IPS DF 19.7 (cell line): ENCODE results near the gene PDE3B.
"Not testable (repeated sequence)": the region's sequence is repeated elsewhere in the genome, so short reads cannot be mapped to it uniquely, and the experiment has no call there.

Experiments
- DNase-seq: peaks from one replicate; pipeline ENCODE4 v3.0.0-alpha.2; 2013; ENCODE audit warnings: low read depth, low spot score

PDE3B gene

GRCh38 chr11:14676068-14676467 lies 32.5 kb downstream of the PDE3B start:
- no peak for DNase-seq

- DNase-seq, result no peak
Measured at GRCh38 chr11:14677146-14677545, 33.5 kb downstream of the PDE3B start.

- no peak for DNase-seq
Measured at GRCh38 chr11:14678350-14678749, 34.7 kb downstream of the PDE3B start.

- no peak for DNase-seq
Measured at GRCh38 chr11:14679662-14680061, 36.1 kb downstream of the PDE3B start.

GRCh38 chr11:14684234-14684915 lies 40.8 kb downstream of the PDE3B start:
- DNase-seq, result not testable (repeated sequence)

GRCh38 chr11:14687456-14687855 lies 43.9 kb downstream of the PDE3B start:
- no peak for DNase-seq

- DNase-seq, result no peak
Measured at GRCh38 chr11:14687943-14688627, 44.5 kb downstream of the PDE3B start.

- not testable (repeated sequence) for DNase-seq
Measured at GRCh38 chr11:14695656-14696055, 52.1 kb downstream of the PDE3B start.

GRCh38 chr11:14698771-14699170 lies 55.2 kb downstream of the PDE3B start:
- no peak for DNase-seq

- DNase-seq, result no peak
Measured at GRCh38 chr11:14700593-14700992, 57.0 kb downstream of the PDE3B start.

- no peak for DNase-seq
Measured at GRCh38 chr11:14702760-14703159, 59.2 kb downstream of the PDE3B start.

GRCh38 chr11:14703731-14704130 lies 60.1 kb downstream of the PDE3B start:
- no peak for DNase-seq

- DNase-seq, result no peak
Measured at GRCh38 chr11:14705067-14705466, 61.5 kb downstream of the PDE3B start.

- DNase-seq, result no peak
Measured at GRCh38 chr11:14713496-14714244, 70.1 kb downstream of the PDE3B start.

GRCh38 chr11:14715669-14716068 lies 72.1 kb downstream of the PDE3B start:
- not testable (repeated sequence) for DNase-seq

GRCh38 chr11:14722496-14722895 lies 78.9 kb downstream of the PDE3B start:
- DNase-seq, result no peak

GRCh38 chr11:14725150-14725549 lies 81.5 kb downstream of the PDE3B start:
- no peak for DNase-seq

- DNase-seq, result no peak
Measured at GRCh38 chr11:14727215-14727614, 83.6 kb downstream of the PDE3B start.

GRCh38 chr11:14727746-14728145 lies 84.1 kb downstream of the PDE3B start:
- DNase-seq, result no peak

GRCh38 chr11:14740539-14740938 lies 96.9 kb downstream of the PDE3B start:
- DNase-seq, result not testable (repeated sequence)

GRCh38 chr11:14741195-14741594 lies 97.6 kb downstream of the PDE3B start:
- DNase-seq, result no peak

- no peak for DNase-seq
Measured at GRCh38 chr11:14742849-14743559, 99.4 kb downstream of the PDE3B start.
